ENCODE results near the gene SUGP1. TPM values are rescaled to one million over a fixed set of nuclear protein-coding genes. Genes with fewer than 3 reads are reported as not detected.

Gene SUGP1
- total RNA-seq, 1 experiment from 2014 or later: 81.3 TPM

- ChIA-PET POLR2A (no interaction called here), CTCF (no interaction called here)
- Mint-ChIP-seq H3K4me3 (no peak overlapping the region), H3K9me3 (no peaks in the 10 kb centered on the region), H3K27ac (no peak overlapping the region), H3K27me3 (ENCODE audit: low read depth) (no peaks in the 10 kb centered on the region), H3K4me1 (no peaks in the 10 kb centered on the region), H3K36me3 (peaks cover 21% of the 10 kb centered on the region)
- no peak for DNase-seq (ENCODE audit: low spot score)
- no peak for ATAC-seq
- TF ChIP-seq RORB (CRISPR knock-in tag; IDR thresholded peaks at IDR 0.05) (no peak), ZSCAN18 (CRISPR knock-in tag; IDR thresholded peaks at IDR 0.05) (no peak), IRF1 (CRISPR knock-in tag; IDR thresholded peaks at IDR 0.05) (no peak), NR1H2 (CRISPR knock-in tag; IDR thresholded peaks at IDR 0.05) (no peak), ZNF512 (CRISPR knock-in tag; IDR thresholded peaks at IDR 0.05; ENCODE audit: borderline replicate concordance) (no peak), NFE2L1 (CRISPR knock-in tag; IDR thresholded peaks at IDR 0.05) (no peak), E2F4 (CRISPR knock-in tag; IDR thresholded peaks at IDR 0.05; ENCODE audit: borderline replicate concordance, low read depth) (no peak), USF1 (CRISPR knock-in tag; IDR thresholded peaks at IDR 0.05) (no peak), ZMAT4 (CRISPR knock-in tag; IDR thresholded peaks at IDR 0.05) (no peak), ELF4 (CRISPR knock-in tag; IDR thresholded peaks at IDR 0.05; ENCODE audit: low read depth) (no peak), KAT7 (CRISPR knock-in tag; IDR thresholded peaks at IDR 0.05; ENCODE audit: borderline replicate concordance) (no peak), ZNF317 (CRISPR knock-in tag; IDR thresholded peaks at IDR 0.05; ENCODE audit: borderline replicate concordance, low read depth) (no peak), ZNF138 (CRISPR knock-in tag; conservative IDR thresholded peaks at IDR 0.05) (no peak)
- TF ChIP-seq, protein P1, sequence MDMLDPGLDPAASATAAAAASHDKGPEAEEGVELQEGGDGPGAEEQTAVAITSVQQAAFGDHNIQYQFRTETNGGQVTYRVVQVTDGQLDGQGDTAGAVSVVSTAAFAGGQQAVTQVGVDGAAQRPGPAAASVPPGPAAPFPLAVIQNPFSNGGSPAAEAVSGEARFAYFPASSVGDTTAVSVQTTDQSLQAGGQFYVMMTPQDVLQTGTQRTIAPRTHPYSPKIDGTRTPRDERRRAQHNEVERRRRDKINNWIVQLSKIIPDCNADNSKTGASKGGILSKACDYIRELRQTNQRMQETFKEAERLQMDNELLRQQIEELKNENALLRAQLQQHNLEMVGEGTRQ (CRISPR knock-in tag; IDR thresholded peaks at IDR 0.05): no peak
- TF ChIP-seq, protein P2, sequence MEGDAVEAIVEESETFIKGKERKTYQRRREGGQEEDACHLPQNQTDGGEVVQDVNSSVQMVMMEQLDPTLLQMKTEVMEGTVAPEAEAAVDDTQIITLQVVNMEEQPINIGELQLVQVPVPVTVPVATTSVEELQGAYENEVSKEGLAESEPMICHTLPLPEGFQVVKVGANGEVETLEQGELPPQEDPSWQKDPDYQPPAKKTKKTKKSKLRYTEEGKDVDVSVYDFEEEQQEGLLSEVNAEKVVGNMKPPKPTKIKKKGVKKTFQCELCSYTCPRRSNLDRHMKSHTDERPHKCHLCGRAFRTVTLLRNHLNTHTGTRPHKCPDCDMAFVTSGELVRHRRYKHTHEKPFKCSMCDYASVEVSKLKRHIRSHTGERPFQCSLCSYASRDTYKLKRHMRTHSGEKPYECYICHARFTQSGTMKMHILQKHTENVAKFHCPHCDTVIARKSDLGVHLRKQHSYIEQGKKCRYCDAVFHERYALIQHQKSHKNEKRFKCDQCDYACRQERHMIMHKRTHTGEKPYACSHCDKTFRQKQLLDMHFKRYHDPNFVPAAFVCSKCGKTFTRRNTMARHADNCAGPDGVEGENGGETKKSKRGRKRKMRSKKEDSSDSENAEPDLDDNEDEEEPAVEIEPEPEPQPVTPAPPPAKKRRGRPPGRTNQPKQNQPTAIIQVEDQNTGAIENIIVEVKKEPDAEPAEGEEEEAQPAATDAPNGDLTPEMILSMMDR (IDR thresholded peaks at IDR 0.05): no peak
- TF ChIP-seq, protein P3, sequence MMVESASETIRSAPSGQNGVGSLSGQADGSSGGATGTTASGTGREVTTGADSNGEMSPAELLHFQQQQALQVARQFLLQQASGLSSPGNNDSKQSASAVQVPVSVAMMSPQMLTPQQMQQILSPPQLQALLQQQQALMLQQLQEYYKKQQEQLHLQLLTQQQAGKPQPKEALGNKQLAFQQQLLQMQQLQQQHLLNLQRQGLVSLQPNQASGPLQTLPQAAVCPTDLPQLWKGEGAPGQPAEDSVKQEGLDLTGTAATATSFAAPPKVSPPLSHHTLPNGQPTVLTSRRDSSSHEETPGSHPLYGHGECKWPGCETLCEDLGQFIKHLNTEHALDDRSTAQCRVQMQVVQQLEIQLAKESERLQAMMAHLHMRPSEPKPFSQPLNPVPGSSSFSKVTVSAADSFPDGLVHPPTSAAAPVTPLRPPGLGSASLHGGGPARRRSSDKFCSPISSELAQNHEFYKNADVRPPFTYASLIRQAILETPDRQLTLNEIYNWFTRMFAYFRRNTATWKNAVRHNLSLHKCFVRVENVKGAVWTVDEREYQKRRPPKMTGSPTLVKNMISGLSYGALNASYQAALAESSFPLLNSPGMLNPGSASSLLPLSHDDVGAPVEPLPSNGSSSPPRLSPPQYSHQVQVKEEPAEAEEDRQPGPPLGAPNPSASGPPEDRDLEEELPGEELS (CRISPR knock-in tag; IDR thresholded peaks at IDR 0.05): no peak
- TF ChIP-seq, protein P4, sequence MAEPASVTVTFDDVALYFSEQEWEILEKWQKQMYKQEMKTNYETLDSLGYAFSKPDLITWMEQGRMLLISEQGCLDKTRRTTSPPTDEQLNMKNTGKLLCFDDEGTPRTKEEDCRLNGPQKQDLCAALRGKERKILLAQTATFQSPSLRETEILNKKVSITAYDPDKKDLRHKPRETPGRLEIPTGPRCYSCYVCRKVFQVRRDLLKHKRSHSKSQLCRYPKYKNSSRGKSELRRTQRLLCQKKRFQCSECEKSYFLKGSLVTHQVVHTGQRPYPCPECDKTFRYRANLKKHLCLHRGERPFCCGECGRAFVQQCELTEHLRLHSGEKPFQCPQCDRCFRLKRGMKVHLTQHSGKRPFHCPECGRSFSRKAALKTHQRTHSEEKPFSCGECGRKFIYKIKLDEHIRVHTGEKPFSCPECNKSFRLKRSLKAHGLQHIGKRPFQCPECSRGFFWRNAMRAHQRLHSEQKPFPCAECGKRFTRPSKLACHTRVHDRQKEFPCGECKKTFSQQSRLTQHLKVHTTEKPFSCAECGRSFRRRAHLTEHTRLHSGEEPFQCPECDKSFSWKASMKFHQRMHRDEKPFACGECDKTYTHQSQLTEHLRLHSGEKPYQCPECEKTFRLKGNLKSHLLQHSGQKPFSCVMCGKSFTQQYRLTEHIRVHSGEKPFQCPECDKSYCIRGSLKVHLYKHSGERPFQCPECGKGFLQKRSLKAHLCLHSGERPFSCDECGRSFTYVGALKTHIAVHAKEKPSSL (CRISPR knock-in tag; conservative IDR thresholded peaks at IDR 0.05): no peak
- TF ChIP-seq, protein P5, sequence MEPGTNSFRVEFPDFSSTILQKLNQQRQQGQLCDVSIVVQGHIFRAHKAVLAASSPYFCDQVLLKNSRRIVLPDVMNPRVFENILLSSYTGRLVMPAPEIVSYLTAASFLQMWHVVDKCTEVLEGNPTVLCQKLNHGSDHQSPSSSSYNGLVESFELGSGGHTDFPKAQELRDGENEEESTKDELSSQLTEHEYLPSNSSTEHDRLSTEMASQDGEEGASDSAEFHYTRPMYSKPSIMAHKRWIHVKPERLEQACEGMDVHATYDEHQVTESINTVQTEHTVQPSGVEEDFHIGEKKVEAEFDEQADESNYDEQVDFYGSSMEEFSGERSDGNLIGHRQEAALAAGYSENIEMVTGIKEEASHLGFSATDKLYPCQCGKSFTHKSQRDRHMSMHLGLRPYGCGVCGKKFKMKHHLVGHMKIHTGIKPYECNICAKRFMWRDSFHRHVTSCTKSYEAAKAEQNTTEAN (CRISPR knock-in tag; IDR thresholded peaks at IDR 0.05): no peak
These were observed 34.6 kb upstream of the SUGP1 start for GRCh38 chr19:19354932-19355331.
